ENCODE data around the gene VWA7.
A peak's percentile ranks its signal among the peaks of the same experiment; 100 is the strongest.

Gene VWA7

DNA sequence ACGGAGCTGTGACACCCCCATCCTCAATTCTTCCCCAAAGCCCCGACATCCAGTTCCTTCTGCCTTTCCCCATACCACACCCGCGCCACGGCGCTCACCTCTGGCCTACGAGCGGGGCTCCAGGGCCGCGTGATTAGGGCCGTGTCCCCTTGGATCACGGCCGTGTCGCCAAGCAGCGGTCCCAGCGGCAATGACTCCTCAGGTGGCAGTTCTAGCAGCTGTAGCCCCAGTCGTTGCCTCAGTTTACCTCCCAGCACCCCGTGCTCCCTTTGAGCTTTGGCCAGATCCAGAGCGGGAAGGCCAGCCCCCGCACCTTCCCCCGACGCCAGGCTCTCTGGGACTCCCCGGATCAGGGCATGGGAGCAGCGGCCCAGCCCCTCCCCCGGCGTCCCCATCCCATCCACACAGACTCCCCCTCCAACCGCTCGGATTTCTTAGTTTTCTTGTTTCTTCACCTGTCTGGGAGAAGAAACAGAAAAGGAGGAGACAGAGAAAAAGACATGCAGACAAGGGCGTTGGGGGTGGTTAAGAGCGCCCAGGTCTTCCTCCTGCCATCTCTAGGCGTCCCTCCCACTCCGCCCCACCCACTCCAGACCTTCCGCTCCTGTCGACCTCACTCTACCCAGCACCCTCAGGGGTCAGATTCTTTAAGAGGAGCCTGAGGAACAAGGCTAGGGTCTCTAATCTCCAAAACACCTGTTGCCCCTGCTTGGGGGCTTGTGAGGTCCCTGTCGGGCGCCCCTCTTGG is 48.2 kb downstream of the VWA7 start, which contains the start of gene DDAH2:
DDAH2 (minus strand) TSS at position 533 of the 748 bp plus-strand sequence; CDS start at position 395, 138 bp downstream.
- Histone ChIP-seq H3K9me3 (ENCODE audit: low read length) (no peaks in the 10 kb centered on the region), H3F3A (ENCODE audit: insufficient read depth, low read length) (peaks cover 13% of the 10 kb centered on the region), H3K36me3 (ENCODE audit: insufficient read depth, low read length) (peaks cover 39% of the 10 kb centered on the region), H3K27me3 (ENCODE audit: insufficient read depth, low read length) (no peaks in the 10 kb centered on the region), H3K27ac (ENCODE audit: low read depth, low read length, poor library complexity, severe bottlenecking) (peak within 1 kb of the TSS; percentile 93), H3K79me2 (ENCODE audit: insufficient read depth, low read length) (no peaks in the 10 kb centered on the region), H4K20me1 (ENCODE audit: insufficient read depth, low read length) (no peaks in the 10 kb centered on the region), H3K4me3 (ENCODE audit: low read depth, low read length, poor library complexity, severe bottlenecking) (peak within 1 kb of the TSS; percentile 72), H3K9me2 (ENCODE audit: low read depth, low read length) (no peaks in the 10 kb centered on the region), H3K9ac (ENCODE audit: low read length) (peak within 1 kb of the TSS; percentile 64), H2AFZ (ENCODE audit: low read length) (no peak within 1 kb of the TSS), H3K4me1 (ENCODE audit: insufficient read depth, low read length, severe bottlenecking) (peaks cover 35% of the 10 kb centered on the region), H3K4me2 (ENCODE audit: low read length) (peak within 1 kb of the TSS; percentile 92)
- TF ChIP-seq, protein P1, sequence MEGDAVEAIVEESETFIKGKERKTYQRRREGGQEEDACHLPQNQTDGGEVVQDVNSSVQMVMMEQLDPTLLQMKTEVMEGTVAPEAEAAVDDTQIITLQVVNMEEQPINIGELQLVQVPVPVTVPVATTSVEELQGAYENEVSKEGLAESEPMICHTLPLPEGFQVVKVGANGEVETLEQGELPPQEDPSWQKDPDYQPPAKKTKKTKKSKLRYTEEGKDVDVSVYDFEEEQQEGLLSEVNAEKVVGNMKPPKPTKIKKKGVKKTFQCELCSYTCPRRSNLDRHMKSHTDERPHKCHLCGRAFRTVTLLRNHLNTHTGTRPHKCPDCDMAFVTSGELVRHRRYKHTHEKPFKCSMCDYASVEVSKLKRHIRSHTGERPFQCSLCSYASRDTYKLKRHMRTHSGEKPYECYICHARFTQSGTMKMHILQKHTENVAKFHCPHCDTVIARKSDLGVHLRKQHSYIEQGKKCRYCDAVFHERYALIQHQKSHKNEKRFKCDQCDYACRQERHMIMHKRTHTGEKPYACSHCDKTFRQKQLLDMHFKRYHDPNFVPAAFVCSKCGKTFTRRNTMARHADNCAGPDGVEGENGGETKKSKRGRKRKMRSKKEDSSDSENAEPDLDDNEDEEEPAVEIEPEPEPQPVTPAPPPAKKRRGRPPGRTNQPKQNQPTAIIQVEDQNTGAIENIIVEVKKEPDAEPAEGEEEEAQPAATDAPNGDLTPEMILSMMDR (IDR thresholded peaks at IDR 0.05; ENCODE audit: low read length) = peak; percentile 89; the same call in 1 of the 2 replicates
- no peak for TF ChIP-seq EZH2 (IDR thresholded peaks at IDR 0.05; ENCODE audit: borderline replicate concordance, low read length)

DNA sequence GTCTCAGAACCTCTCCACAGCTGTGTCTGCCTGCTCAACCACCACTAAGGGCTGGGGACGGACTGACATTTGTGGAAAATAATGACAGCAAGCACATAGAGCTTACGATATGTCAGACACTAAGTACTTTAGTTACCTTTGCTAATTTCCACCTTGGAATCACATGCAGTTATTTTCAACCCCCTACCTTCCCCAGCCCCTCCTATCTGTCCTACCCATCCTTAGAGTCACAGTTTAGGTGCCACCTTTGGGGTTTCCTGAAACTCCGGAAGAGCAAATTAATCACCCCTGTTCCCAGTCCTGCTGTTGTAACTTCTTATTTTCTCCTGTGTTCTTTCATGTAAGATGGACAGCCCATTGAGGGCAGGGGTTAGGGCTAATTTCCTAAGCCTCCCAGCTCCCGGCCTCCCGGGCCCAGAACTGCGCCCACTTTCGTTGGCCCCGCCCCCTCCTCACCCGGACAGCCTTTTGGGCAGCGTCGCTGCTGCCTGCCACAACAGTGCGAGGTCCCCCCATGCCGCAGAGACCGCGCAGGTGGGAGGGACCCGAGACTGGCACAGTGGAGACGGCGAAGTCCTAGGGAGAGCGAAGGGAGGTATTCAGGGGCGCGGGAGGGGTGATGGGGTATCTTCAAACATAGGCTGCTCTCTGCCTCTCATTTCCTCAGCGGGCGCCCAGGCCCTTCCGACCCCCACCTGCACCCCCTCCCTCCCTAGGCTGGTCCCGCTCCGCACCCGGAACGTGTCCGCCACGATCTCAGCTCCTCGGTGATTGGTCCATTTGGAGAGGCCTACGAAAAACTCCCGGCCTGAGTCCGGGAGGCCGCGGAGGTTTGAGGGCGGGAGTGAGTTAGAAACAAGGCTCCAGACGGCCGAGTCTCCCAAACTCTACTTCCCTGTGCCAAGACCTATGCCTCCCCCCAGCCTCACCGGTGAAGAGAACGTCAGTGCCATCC is 49.1 kb downstream of the VWA7 start:
- Histone ChIP-seq H3K9me2 (ENCODE audit: low read depth, low read length) (no peaks in the 10 kb centered on the region), H3K27ac (ENCODE audit: low read depth, low read length, poor library complexity, severe bottlenecking) (peak overlapping the region; percentile 93), H3K4me2 (ENCODE audit: low read length) (peak overlapping the region; percentile 42; the same call in 1 of the 2 replicates), H3K4me3 (ENCODE audit: low read depth, low read length, poor library complexity, severe bottlenecking) (peak overlapping the region; percentile 7), H3K4me1 (ENCODE audit: insufficient read depth, low read length, severe bottlenecking) (peaks cover 35% of the 10 kb centered on the region), H3K9ac (ENCODE audit: low read length) (peak overlapping the region; percentile 33; the same call in 1 of the 2 replicates), H3K36me3 (ENCODE audit: insufficient read depth, low read length) (peaks cover 30% of the 10 kb centered on the region), H2AFZ (ENCODE audit: low read length) (no peak overlapping the region), H3K27me3 (ENCODE audit: insufficient read depth, low read length) (no peaks in the 10 kb centered on the region), H4K20me1 (ENCODE audit: insufficient read depth, low read length) (no peaks in the 10 kb centered on the region), H3F3A (ENCODE audit: insufficient read depth, low read length) (peaks cover 13% of the 10 kb centered on the region), H3K9me3 (ENCODE audit: low read length) (no peaks in the 10 kb centered on the region), H3K79me2 (ENCODE audit: insufficient read depth, low read length) (no peaks in the 10 kb centered on the region)
- TF ChIP-seq EZH2 (IDR thresholded peaks at IDR 0.05; ENCODE audit: borderline replicate concordance, low read length) = no peak
- TF ChIP-seq, protein P1 (IDR thresholded peaks at IDR 0.05; ENCODE audit: low read length) = no peak

DNA sequence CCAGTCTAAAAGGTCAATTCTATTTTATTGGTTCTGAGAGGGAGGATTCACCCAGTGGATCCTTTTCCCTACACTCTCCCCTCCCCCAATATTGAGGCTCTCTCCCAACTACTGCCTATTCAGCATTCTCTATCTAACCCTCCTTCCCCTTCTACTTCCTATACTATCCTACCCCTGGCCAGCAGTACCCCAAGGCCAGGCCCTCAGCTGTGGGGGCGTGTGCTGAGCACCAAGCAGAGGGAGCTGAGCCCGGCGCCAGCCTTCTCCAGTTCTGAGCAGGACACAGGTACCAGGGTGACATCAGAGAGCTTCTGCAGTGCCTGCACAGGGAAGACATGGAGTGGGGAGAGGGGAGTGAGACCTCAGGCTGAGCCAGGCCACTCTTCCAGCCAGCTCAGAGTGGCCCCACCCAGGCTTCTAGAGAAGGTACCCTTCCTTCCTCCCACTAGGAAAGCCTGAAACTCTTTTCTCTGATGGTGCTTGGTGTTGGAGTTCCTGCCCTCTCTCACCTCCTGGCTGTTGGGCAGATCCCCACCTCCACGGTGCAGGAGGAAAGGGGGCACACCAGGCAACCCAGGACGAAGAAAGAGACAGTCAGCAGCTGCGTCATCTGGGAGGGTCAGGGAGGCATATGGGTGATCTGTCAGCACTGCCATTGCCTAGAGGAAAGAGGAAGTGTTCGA is 50.0 kb downstream of the VWA7 start:
- peak overlapping the region; percentile 42 for H3K4me2 ChIP-seq (ENCODE audit: low read length)
- peak overlapping the region; percentile 1 for H3K4me3 ChIP-seq (ENCODE audit: low read depth, low read length, poor library complexity, severe bottlenecking)
- H3K36me3 ChIP-seq (ENCODE audit: insufficient read depth, low read length) = peaks cover 25% of the 10 kb centered on the region
- H3K9ac ChIP-seq (ENCODE audit: low read length) = peak overlapping the region; percentile 32; the same call in 1 of the 2 replicates
- H3K9me2 ChIP-seq (ENCODE audit: low read depth, low read length) = no peaks in the 10 kb centered on the region
- peaks cover 13% of the 10 kb centered on the region for H3F3A ChIP-seq (ENCODE audit: insufficient read depth, low read length)
- peaks cover 35% of the 10 kb centered on the region for H3K4me1 ChIP-seq (ENCODE audit: insufficient read depth, low read length, severe bottlenecking)
- H3K27me3 ChIP-seq (ENCODE audit: insufficient read depth, low read length) = no peaks in the 10 kb centered on the region
- no peak overlapping the region for H2AFZ ChIP-seq (ENCODE audit: low read length)
- H3K9me3 ChIP-seq (ENCODE audit: low read length) = no peaks in the 10 kb centered on the region
- peak overlapping the region; percentile 93 for H3K27ac ChIP-seq (ENCODE audit: low read depth, low read length, poor library complexity, severe bottlenecking)
- H3K79me2 ChIP-seq (ENCODE audit: insufficient read depth, low read length) = no peaks in the 10 kb centered on the region
- no peak for TF ChIP-seq EZH2 (IDR thresholded peaks at IDR 0.05; ENCODE audit: borderline replicate concordance, low read length)
- TF ChIP-seq, protein P1 (IDR thresholded peaks at IDR 0.05; ENCODE audit: low read length) = no peak
- no peaks in the 10 kb centered on the region for H4K20me1 ChIP-seq (ENCODE audit: insufficient read depth, low read length)

Measured in OCI-LY1 (cell line).